GM21717 (cell line): ENCODE measurements around the gene CADM1.
A peak's percentile ranks its signal among the peaks of the same experiment; 100 is the strongest.
"Not testable (repeated sequence)": the region's sequence is repeated elsewhere in the genome, so short reads cannot be mapped to it uniquely, and the experiment has no call there.

Experiments used
- ATAC-seq: cut with Tn5 transposase; IDR thresholded peaks from one replicate; pipeline ENCODE4 v1.9.1; 2021; ENCODE audit warnings: mild to moderate bottlenecking, moderate library complexity; ENCODE audit not compliant: unreplicated experiment

CADM1 gene

GRCh38 chr11:115481528-115481927 lies 22.7 kb downstream of the CADM1 start:
- no peak for ATAC-seq

GRCh38 chr11:115480611-115481010 lies 23.6 kb downstream of the CADM1 start:
- no peak for ATAC-seq

DNA sequence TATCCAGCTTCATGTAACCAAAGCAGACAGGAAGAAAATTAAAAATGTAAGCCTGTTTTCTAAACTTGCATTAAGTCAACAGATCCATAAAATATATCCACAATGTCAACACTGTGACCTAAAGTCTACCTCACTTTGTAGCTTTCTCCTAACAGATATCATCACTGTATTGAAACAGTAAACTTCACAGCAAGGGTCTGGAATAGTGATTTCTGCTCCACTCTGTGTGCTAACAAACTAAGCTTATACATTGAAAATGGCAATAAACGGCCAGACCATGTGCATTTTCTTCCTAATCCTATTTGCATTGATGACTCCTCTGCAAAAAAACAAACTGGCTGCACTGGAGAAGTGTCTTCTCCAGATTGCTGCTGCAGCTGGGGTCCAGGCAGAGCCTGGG lies 26.8 kb downstream of the CADM1 start:
- no peak for ATAC-seq

GRCh38 chr11:115476463-115477286 lies 27.5 kb downstream of the CADM1 start:
- ATAC-seq = no peak

- no peak for ATAC-seq
These were observed 28.7 kb downstream of the CADM1 start for GRCh38 chr11:115475564-115475963.

DNA sequence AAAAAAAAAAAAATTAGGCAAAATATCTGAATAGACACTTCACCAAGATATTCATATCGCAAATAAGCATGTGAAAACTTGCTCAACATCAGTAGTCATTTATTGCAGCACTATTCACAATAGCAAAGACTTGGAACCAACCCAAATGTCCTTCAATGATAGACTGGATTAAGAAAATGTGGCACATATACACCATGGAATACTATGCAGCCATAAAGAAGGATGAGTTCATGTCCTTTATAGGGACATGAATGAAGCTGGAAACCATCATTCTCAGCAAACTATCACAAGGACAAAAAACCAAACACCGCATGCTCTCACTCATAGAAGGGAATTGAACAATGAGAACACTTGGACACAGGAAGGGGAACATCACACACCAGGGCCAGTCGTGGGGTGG lies 29.9 kb downstream of the CADM1 start:
- ATAC-seq = not testable (repeated sequence)

DNA sequence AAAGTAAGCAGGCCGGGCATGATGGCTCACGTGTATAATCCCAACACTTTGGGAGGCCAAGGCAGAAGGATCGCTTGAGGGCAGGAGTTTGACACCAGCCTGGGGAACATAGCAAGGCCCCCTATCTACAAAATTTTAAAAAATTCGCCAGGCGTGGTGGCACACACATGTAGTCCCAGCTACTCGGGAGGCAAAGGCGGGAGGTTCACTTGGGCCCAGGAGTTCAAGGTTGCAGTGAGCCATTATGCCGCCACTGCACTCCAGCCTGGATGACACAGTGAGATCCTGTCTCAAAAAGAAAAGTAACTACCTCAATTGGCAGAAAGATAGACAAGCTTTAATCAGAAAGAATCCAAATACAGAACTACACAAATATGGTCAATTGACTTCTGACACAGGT lies 31.0 kb downstream of the CADM1 start:
- ATAC-seq = no peak

- peak; percentile 77 for ATAC-seq
These were observed 32.8 kb downstream of the CADM1 start for GRCh38 chr11:115471367-115471766.

- no peak for ATAC-seq
These were observed 33.3 kb downstream of the CADM1 start for GRCh38 chr11:115470928-115471327.

GRCh38 chr11:115469361-115469760 lies 34.9 kb downstream of the CADM1 start:
- no peak for ATAC-seq

DNA sequence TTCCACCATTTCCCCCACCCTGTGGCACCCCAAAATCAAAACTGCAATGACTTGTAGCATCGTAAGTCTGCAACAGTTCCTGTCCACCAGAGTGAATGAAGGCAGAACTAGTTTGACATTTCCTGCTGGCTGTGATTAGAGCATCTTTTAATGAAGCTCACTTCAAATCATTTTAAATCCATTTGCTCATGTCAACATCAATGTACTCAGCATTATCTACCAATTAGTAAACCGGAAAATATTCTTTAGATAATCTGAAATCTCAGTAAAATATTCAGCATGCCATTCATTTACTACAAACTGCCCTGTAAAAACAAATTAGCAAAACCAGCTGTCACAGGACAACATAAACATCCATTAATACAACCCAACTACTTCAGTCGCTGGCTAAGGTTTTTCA lies 38.1 kb downstream of the CADM1 start:
- no peak for ATAC-seq

DNA sequence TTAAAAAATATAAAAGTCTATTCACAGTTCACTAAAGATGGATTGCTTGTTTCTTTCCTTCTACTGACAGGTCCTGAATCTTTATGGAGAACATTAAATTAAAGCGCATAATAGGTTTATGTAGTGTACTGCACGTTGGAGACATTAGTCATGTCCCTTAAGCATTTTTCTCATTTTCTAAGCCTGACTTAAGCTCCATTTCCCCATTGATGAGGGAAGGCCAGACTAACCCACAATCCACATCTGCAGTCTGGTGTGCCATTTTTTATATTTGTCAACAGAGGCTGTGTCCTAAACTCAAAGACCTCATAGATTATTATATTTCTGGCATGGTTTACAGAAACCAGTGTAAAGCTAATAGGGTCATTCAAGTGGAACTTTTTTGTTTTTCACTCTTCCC lies 39.9 kb downstream of the CADM1 start:
- no peak for ATAC-seq

- no peak for ATAC-seq
These were observed 40.6 kb downstream of the CADM1 start for GRCh38 chr11:115463606-115464005.

DNA sequence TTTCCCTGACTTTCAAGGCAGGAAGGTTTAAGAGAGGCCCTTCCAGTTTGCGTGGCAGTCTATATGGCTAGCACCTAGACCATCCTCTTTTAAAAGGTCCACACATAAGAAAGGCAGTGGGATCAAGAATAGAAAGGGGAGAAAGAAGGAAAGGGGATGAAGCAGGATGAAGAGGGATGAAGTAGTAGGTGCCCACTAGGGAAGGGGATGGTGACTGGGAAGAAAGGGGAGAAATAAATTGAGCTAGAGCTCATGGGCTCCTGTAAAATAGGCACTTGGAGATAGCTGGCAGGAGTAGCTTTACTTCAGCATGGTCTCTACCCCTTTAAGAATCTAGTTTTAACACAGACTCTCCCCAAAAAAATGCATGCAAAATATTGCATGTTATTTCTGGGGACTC lies 41.5 kb downstream of the CADM1 start:
- no peak for ATAC-seq

DNA sequence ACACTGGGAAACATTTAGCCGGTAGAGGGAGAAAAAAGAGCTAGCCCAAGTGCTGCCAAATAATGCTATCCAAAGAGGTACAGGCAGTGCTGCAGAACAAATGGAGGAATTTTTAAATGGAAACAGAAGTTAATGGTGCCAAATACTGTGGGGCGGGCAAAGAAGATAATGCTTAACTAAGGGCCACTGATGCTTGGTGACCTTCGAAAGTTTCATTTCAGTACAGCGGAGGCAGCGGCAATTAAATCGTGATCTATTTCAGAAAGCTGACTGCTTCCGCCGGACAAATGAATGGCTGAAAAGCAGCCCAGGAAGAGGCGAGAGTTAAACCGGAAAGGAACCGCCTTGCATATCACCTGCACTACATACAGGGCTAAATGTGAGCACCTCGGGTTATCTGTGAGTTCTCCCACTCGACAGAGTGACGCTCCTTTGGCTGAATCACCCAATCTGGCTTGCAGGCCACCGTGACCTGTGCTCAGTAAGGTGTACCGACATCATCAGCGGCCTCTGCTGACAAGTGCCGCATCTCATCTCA lies 42.1 kb downstream of the CADM1 start:
- no peak for ATAC-seq

GRCh38 chr11:115460512-115460911 lies 43.7 kb downstream of the CADM1 start:
- ATAC-seq = no peak

GRCh38 chr11:115459563-115459962 lies 44.7 kb downstream of the CADM1 start:
- ATAC-seq = no peak

DNA sequence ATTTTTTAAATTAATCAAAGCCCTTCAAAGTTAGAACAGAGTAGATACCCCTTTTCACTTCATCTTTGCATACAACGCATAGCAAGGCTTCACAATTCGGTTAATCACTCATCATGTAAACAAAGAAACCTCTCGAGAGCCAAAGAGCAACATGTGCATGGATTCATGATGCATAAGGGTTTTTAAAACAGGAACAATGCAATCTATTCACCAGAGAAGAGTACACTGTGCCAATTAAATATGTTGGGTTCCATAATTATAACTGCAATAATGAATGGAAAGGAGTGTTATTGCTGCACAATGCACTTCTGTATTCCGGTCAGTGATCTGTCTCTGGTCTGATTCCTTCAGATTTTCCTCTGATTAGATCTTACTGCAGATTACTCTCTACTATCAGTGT lies 45.3 kb downstream of the CADM1 start:
- ATAC-seq = no peak

GRCh38 chr11:115456019-115456418 lies 48.2 kb downstream of the CADM1 start:
- no peak for ATAC-seq

GRCh38 chr11:115455613-115456012 lies 48.6 kb downstream of the CADM1 start:
- ATAC-seq = no peak

DNA sequence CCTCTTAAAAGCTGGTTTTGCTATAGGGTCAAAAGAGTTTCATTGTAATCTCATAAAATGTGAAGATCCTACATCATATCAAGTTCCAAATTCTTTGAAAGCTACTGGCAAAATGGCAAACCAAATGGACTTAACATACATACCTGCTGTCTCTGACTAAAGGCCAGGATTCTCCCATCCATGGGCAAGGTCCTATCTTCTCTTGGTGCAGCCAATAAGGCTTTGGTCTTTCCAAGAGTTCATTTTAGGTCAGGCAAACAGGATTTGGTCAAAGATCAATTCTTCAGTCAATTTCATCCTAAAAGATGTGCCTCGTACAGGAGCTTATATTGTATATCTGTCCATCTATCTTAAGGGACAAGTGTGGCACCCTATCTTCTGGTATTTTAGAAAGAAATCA lies 49.7 kb downstream of the CADM1 start:
- ATAC-seq = no peak

GRCh38 chr11:115453693-115454490 lies 50.3 kb downstream of the CADM1 start:
- no peak for ATAC-seq
